Neural progenitor cell (in vitro differentiated cells): Measurements from ENCODE around the gene ZC3H18. TPM values are rescaled to one million over a fixed set of nuclear protein-coding genes. Genes with fewer than 3 reads are reported as not detected.

Experiments
- DNase-seq: peaks from one replicate; pipeline ENCODE4 v3.0.0-alpha.2; 2016; ENCODE audit warnings: low spot score
- H2AFZ ChIP-seq: fragments of 200-600 bp; sonication (generic); replicated peaks from 2 replicates; pipeline ENCODE4 v1.6.1; 2016; ENCODE audit warnings: antibody characterized with exemption
- H3F3A ChIP-seq: fragments of 200-600 bp; sonication (generic); 2 replicates; pipeline ENCODE4 v1.6.1; 2016; ENCODE audit warnings: antibody characterized with exemption, low read depth
- H3K27ac ChIP-seq: fragments of 200-600 bp; sonication (generic); 2 replicates; pipeline ENCODE4 v1.5.1; 2016; ENCODE audit warnings: mild to moderate bottlenecking
- H3K27me3 ChIP-seq: fragments of 200-600 bp; sonication (generic); 2 replicates; pipeline ENCODE4 v1.6.1; 2016; ENCODE audit warnings: mild to moderate bottlenecking, moderate library complexity
- H3K36me3 ChIP-seq: fragments of 200-600 bp; sonication (generic); 2 replicates; pipeline ENCODE4 v1.5.1; 2016
- H3K4me1 ChIP-seq: fragments of 200-600 bp; sonication (generic); 2 replicates; pipeline ENCODE4 v1.6.1; 2016; ENCODE audit warnings: mixed run types
- H3K4me2 ChIP-seq: fragments of 200-600 bp; sonication (generic); 2 replicates; pipeline ENCODE4 v1.6.1; 2016
- H3K4me3 ChIP-seq: fragments of 200-600 bp; sonication (generic); 2 replicates; pipeline ENCODE4 v1.5.1; 2016
- H3K79me2 ChIP-seq: fragments of 200-600 bp; sonication (generic); 2 replicates; pipeline ENCODE4 v1.6.1; 2016; ENCODE audit warnings: low read depth
- H3K9ac ChIP-seq: fragments of 200-600 bp; sonication (generic); 2 replicates; pipeline ENCODE4 v1.6.1; 2016
- H3K9me3 ChIP-seq: fragments of 200-600 bp; sonication (generic); 2 replicates; pipeline ENCODE4 v1.5.1; 2016; ENCODE audit warnings: low read depth
- H4K20me1 ChIP-seq: fragments of 200-600 bp; sonication (generic); 2 replicates; pipeline ENCODE4 v1.6.1; 2016; ENCODE audit warnings: low read depth
- H3K27ac Mint-ChIP-seq: 3 replicates; pipeline ENCODE4 v1.8.0; 2021; ENCODE audit warnings: mixed read lengths
- H3K27me3 Mint-ChIP-seq: 2 replicates; pipeline ENCODE4 v1.8.0; 2022; ENCODE audit warnings: low read depth, mild to moderate bottlenecking, inconsistent platforms, moderate library complexity, mixed read lengths; ENCODE audit not compliant: insufficient read depth
- H3K36me3 Mint-ChIP-seq: 3 replicates; pipeline ENCODE4 v1.8.0; 2021; ENCODE audit warnings: mixed read lengths
- H3K4me1 Mint-ChIP-seq: 3 replicates; pipeline ENCODE4 v1.8.0; 2021; ENCODE audit warnings: mixed read lengths
- H3K4me3 Mint-ChIP-seq: 3 replicates; pipeline ENCODE4 v1.8.0; 2021; ENCODE audit warnings: mild to moderate bottlenecking, moderate library complexity, mixed read lengths
- H3K9me3 Mint-ChIP-seq: 3 replicates; pipeline ENCODE4 v1.8.0; 2020; ENCODE audit warnings: mixed read lengths
- CTCF ChIP-seq: fragments of 200-600 bp; sonication (generic); IDR thresholded peaks from 2 replicates; pipeline ENCODE4 v1.5.1; 2017; ENCODE audit warnings: antibody characterized with exemption, mild to moderate bottlenecking
- EZH2 ChIP-seq: fragments of 200-600 bp; sonication (generic); IDR thresholded peaks from 2 replicates; pipeline ENCODE4 v1.6.1; 2017; ENCODE audit warnings: antibody characterized with exemption, mild to moderate bottlenecking, moderate library complexity
- EZH2phosphoT487 ChIP-seq: fragments of 200-600 bp; sonication (generic); IDR thresholded peaks from 2 replicates; pipeline ENCODE4 v1.6.1; 2017; ENCODE audit warnings: antibody characterized with exemption
- total RNA-seq: library from RNA; depleted of rRNA; stranded (reverse); fragments of >200 nt; gene quantifications from 2 replicates; pipeline ENCODE4 v1.2.3, GENCODE V29; 2015; ENCODE audit warnings: low replicate concordance

Gene ZC3H18
- total RNA-seq, 1 donor from 2014 or later, result 24.2 TPM

GRCh38 chr16:88655053-88655732, 85.0 kb downstream of the ZC3H18 start:
- Mint-ChIP-seq H3K9me3 (no peaks in the 10 kb centered on the region), H3K27me3 (peaks cover 8% of the 10 kb centered on the region), H3K4me3 (peak overlapping the region; percentile 48), H3K4me1 (peaks cover 11% of the 10 kb centered on the region), H3K27ac (no peak overlapping the region), H3K36me3 (peaks cover 2% of the 10 kb centered on the region)
- Histone ChIP-seq H3K9me3 (no peaks in the 10 kb centered on the region), H3K4me3 (no peak overlapping the region), H2AFZ (no peak overlapping the region), H3K4me2 (no peak overlapping the region), H3K9ac (no peak overlapping the region), H3K27ac (no peak overlapping the region), H3K4me1 (peaks cover 5% of the 10 kb centered on the region), H3K79me2 (peaks cover 18% of the 10 kb centered on the region), H3K27me3 (no peaks in the 10 kb centered on the region), H3K36me3 (no peaks in the 10 kb centered on the region), H3F3A (peaks cover 10% of the 10 kb centered on the region), H4K20me1 (peaks cover 32% of the 10 kb centered on the region)
- no peak for TF ChIP-seq EZH2
- TF ChIP-seq EZH2phosphoT487, result no peak
- TF ChIP-seq CTCF, result no peak
- DNase-seq, result no peak

- TF ChIP-seq EZH2 (no peak), CTCF (no peak), EZH2phosphoT487 (no peak)
- H3K9me3 ChIP-seq, result no peaks in the 10 kb centered on the region
- H3K4me2 ChIP-seq, result no peak overlapping the region
- Mint-ChIP-seq H3K4me3 (no peak overlapping the region), H3K9me3 (no peaks in the 10 kb centered on the region), H3K27ac (no peak overlapping the region), H3K27me3 (peaks cover 7% of the 10 kb centered on the region), H3K36me3 (peaks cover 2% of the 10 kb centered on the region), H3K4me1 (peaks cover 10% of the 10 kb centered on the region)
- H3K9ac ChIP-seq, result no peak overlapping the region
- H3K4me3 ChIP-seq, result no peak overlapping the region
- no peaks in the 10 kb centered on the region for H3K27me3 ChIP-seq
- H3K4me1 ChIP-seq, result peaks cover 5% of the 10 kb centered on the region
- no peak for DNase-seq
- peaks cover 10% of the 10 kb centered on the region for H3F3A ChIP-seq
- H2AFZ ChIP-seq, result no peak overlapping the region
- peaks cover 21% of the 10 kb centered on the region for H3K79me2 ChIP-seq
- H4K20me1 ChIP-seq, result peaks cover 35% of the 10 kb centered on the region
- no peak overlapping the region for H3K27ac ChIP-seq
- no peaks in the 10 kb centered on the region for H3K36me3 ChIP-seq
These were observed 85.6 kb downstream of the ZC3H18 start for GRCh38 chr16:88655733-88656281.

GRCh38 chr16:88656291-88656980, 86.2 kb downstream of the ZC3H18 start:
- no peaks in the 10 kb centered on the region for H3K36me3 ChIP-seq

More at GRCh38 chr16:88656291-88656980, 86.2 kb downstream of the ZC3H18 start:
- Histone ChIP-seq H3F3A (peaks cover 10% of the 10 kb centered on the region), H3K27ac (no peak overlapping the region), H3K79me2 (peaks cover 28% of the 10 kb centered on the region), H2AFZ (no peak overlapping the region), H3K9ac (no peak overlapping the region), H3K9me3 (no peaks in the 10 kb centered on the region), H3K27me3 (no peaks in the 10 kb centered on the region), H3K4me3 (no peak overlapping the region), H3K4me2 (no peak overlapping the region), H4K20me1 (peaks cover 37% of the 10 kb centered on the region), H3K4me1 (peaks cover under 1% of the 10 kb centered on the region)
- H3K4me1 Mint-ChIP-seq, result peaks cover 12% of the 10 kb centered on the region
- peaks cover 2% of the 10 kb centered on the region for H3K36me3 Mint-ChIP-seq
- no peak for TF ChIP-seq EZH2
- TF ChIP-seq EZH2phosphoT487, result no peak
- no peak for TF ChIP-seq CTCF
- no peak overlapping the region for H3K27ac Mint-ChIP-seq
- DNase-seq, result no peak
- H3K27me3 Mint-ChIP-seq, result peaks cover 7% of the 10 kb centered on the region
- no peaks in the 10 kb centered on the region for H3K9me3 Mint-ChIP-seq
- no peak overlapping the region for H3K4me3 Mint-ChIP-seq
